ENCODE results near the gene VPS11. TPM values are rescaled to one million over a fixed set of nuclear protein-coding genes. Genes with fewer than 3 reads are reported as not detected.

VPS11 gene
- total and polyA plus RNA-seq, 4 donors = 21.8 to 60.5 (median 26.5) TPM

GRCh38 chr11:119091966-119092879, 24.6 kb downstream of the VPS11 start:
- no peaks in the 10 kb centered on the region for H3K27me3 ChIP-seq (ENCODE audit: control insufficient read depth in 1 of 2, insufficient read depth in 2 of 2, low read length in 1 of 2)
- peak overlapping the region in 1 of 2 donors; percentile 50 for H3K27ac ChIP-seq (ENCODE audit: low read depth in 1 of 2, low read length in 2 of 2)
- DNase-seq (no peak), ATAC-seq (ENCODE audit: low FRiP score) (no peak)
- H3K4me1 ChIP-seq (ENCODE audit: control insufficient read depth in 1 of 2, insufficient read depth in 2 of 2, low read length in 2 of 2) = no peaks in the 10 kb centered on the region
- H3K9me3 ChIP-seq (ENCODE audit: control insufficient read depth, low read length) = no peaks in the 10 kb centered on the region
- intact Hi-C loops (cut with DNase I) = loop anchor here in 1 of 2 donors (5.0 kb wide), 1 partner anchor 105 kb away; no protein-coding TSS in a partner anchor
- peaks cover 0 to 4% of the 10 kb centered on the region in 2 donors for H3K36me3 ChIP-seq (ENCODE audit: control insufficient read depth in 1 of 2, insufficient read depth in 2 of 2, low read length in 1 of 2)
- no peak overlapping the region for H3K4me3 ChIP-seq (ENCODE audit: low read length in 2 of 2)
- WGBS, 2 donors = 76 to 82% methylated on average over 13 of the region's 13 CpGs

DNA sequence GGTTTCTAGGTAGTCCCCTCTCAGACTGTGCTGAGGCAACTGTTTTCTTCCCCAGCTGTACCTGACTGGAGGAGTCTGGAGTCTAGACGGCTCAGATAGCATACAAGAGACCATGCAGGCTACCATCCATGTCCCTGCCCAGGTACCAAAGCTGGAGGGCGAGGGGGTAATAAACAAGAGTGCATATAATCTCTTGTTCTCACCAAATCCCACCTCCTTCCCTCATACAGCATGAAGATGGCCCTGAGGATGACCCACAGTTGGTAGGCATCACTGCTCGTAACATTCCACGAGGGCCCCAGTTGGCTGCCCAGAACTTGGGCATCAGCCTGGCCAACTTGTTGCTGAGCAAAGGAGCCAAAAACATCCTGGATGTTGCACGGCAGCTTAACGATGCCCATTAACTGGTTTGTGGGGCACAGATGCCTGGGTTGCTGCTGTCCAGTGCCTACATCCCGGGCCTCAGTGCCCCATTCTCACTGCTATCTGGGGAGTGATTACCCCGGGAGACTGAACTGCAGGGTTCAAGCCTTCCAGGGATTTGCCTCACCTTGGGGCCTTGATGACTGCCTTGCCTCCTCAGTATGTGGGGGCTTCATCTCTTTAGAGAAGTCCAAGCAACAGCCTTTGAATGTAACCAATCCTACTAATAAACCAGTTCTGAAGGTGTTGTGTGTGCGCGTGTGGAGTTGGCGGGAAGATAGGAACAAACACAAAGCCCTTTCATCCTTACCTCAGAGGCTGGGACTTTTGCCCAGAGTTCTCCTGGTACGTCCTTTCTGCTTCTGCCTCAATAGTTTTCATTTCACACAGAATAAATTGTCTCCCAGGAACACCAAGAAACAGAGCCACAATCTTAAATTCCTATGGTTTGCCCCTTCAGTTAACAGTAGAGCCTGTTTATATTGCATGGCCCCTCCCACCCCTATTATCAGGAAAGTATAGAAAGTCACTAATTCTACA, 25.5 kb downstream of the VPS11 start:
- Histone ChIP-seq H3K27ac (ENCODE audit: low read depth in 1 of 2, low read length in 2 of 2) (peak overlapping the region in 1 of 2 donors; percentile 50), H3K36me3 (ENCODE audit: control insufficient read depth in 1 of 2, insufficient read depth in 2 of 2, low read length in 1 of 2) (peaks cover 0 to 8% of the 10 kb centered on the region in 2 donors), H3K9me3 (ENCODE audit: control insufficient read depth, low read length) (no peaks in the 10 kb centered on the region), H3K4me3 (ENCODE audit: low read length in 2 of 2) (no peak overlapping the region), H3K4me1 (ENCODE audit: control insufficient read depth in 1 of 2, insufficient read depth in 2 of 2, low read length in 2 of 2) (no peaks in the 10 kb centered on the region), H3K27me3 (ENCODE audit: control insufficient read depth in 1 of 2, insufficient read depth in 2 of 2, low read length in 1 of 2) (no peaks in the 10 kb centered on the region)
- 21 to 29% methylated on average over 12 of the region's 12 CpGs for WGBS, 2 donors
- DNase-seq = no peak
- no peak for ATAC-seq (ENCODE audit: low FRiP score)
- intact Hi-C loops (cut with DNase I) = loop anchor here in 1 of 2 donors (5.0 kb wide), 1 partner anchor 104 kb away; no protein-coding TSS in a partner anchor

DNA sequence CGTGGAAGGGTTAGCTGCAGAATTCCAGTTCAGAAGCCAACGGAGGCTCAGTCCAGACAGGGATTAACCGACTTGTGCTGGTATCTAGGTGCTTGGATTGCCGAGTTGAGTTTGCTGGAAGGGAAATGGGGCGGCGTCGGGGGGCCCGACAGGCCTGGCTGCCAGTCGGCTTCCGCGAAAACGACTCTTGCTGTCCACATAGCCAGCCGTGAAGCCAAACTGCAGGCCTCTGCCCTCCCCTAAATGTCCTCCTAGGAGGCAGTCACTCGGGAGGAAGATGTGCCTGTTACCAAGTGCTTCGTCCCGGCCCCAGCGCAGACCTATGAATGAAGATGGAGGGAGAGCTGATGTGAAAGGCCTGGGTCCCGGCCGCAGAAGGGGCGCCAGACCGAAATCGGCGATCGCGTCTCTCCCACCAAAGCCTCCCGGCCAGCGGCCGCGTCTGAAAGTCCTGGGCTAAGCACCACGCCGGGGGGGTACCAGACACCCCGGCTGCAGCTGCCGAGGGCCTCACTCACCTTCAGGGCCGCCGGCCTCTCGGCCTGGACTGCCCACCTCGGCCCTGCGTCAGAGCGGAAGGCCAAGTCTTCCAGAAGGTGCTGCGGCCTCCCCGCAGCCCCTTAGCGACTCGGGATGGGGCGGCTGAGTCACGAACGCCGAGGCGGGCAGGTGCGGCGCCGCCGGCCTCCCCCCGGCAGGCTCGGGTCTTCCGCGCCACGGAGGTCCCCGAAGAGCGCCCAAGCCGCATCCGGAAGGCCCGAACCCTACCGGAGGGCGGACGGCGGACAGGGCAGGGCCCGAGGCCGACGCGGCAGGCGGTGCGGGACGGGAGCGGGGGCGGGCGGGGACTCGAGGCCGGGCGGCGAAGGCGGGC, 26.6 kb downstream of the VPS11 start:
- WGBS, 2 donors = 1% methylated on average over 57 to 81 of the region's 81 CpGs
- Histone ChIP-seq H3K36me3 (ENCODE audit: control insufficient read depth in 1 of 2, insufficient read depth in 2 of 2, low read length in 1 of 2) (peaks cover 0 to 8% of the 10 kb centered on the region in 2 donors), H3K4me1 (ENCODE audit: control insufficient read depth in 1 of 2, insufficient read depth in 2 of 2, low read length in 2 of 2) (no peaks in the 10 kb centered on the region), H3K4me3 (ENCODE audit: low read length in 2 of 2) (peak overlapping the region; percentile 56), H3K9me3 (ENCODE audit: control insufficient read depth, low read length) (no peaks in the 10 kb centered on the region), H3K27me3 (ENCODE audit: control insufficient read depth in 1 of 2, insufficient read depth in 2 of 2, low read length in 1 of 2) (no peaks in the 10 kb centered on the region), H3K27ac (ENCODE audit: low read depth in 1 of 2, low read length in 2 of 2) (peak overlapping the region; percentile 70 to 71)
- ATAC-seq (ENCODE audit: low FRiP score) (peak; percentile 47), DNase-seq (peak; percentile 59 to 86)
- intact Hi-C loops (cut with DNase I) = loop anchor here in 1 of 2 donors (1.0 to 5.0 kb wide), 2 partner anchors 37 to 103 kb away; partner anchors contain the start of gene HYOU1

GRCh38 chr11:119094816-119095065, 27.1 kb downstream of the VPS11 start:
- Histone ChIP-seq H3K36me3 (ENCODE audit: control insufficient read depth in 1 of 2, insufficient read depth in 2 of 2, low read length in 1 of 2) (peaks cover 0 to 8% of the 10 kb centered on the region in 2 donors), H3K4me3 (ENCODE audit: low read length in 2 of 2) (peak overlapping the region; percentile 56), H3K9me3 (ENCODE audit: control insufficient read depth, low read length) (no peaks in the 10 kb centered on the region), H3K27ac (ENCODE audit: low read depth in 1 of 2, low read length in 2 of 2) (peak overlapping the region; percentile 70 to 71), H3K27me3 (ENCODE audit: control insufficient read depth in 1 of 2, insufficient read depth in 2 of 2, low read length in 1 of 2) (no peaks in the 10 kb centered on the region), H3K4me1 (ENCODE audit: control insufficient read depth in 1 of 2, insufficient read depth in 2 of 2, low read length in 2 of 2) (no peaks in the 10 kb centered on the region)
- ATAC-seq (ENCODE audit: low FRiP score) (peak; percentile 91), DNase-seq (peak; percentile 91 to 94)
- WGBS, 2 donors = 0 to 1% methylated on average over 10 to 19 of the region's 19 CpGs
- intact Hi-C loops (cut with DNase I) = loop anchor here in 1 of 2 donors (1.0 to 5.0 kb wide), 3 partner anchors 37 to 103 kb away; partner anchors contain the start of genes HYOU1 and NLRX1

GRCh38 chr11:119095066-119095880, 27.7 kb downstream of the VPS11 start:
- Histone ChIP-seq H3K36me3 (ENCODE audit: control insufficient read depth in 1 of 2, insufficient read depth in 2 of 2, low read length in 1 of 2) (peaks cover 0 to 8% of the 10 kb centered on the region in 2 donors), H3K9me3 (ENCODE audit: control insufficient read depth, low read length) (no peaks in the 10 kb centered on the region), H3K27ac (ENCODE audit: low read depth in 1 of 2, low read length in 2 of 2) (peak overlapping the region in 1 of 2 donors; percentile 78), H3K27me3 (ENCODE audit: control insufficient read depth in 1 of 2, insufficient read depth in 2 of 2, low read length in 1 of 2) (no peaks in the 10 kb centered on the region), H3K4me3 (ENCODE audit: low read length in 2 of 2) (peak overlapping the region; percentile 27 to 56), H3K4me1 (ENCODE audit: control insufficient read depth in 1 of 2, insufficient read depth in 2 of 2, low read length in 2 of 2) (no peaks in the 10 kb centered on the region)
- ATAC-seq (ENCODE audit: low FRiP score) (peak; percentile 98), DNase-seq (peak; percentile 98 to 99)
- WGBS, 2 donors = 0 to 1% methylated on average over 72 to 79 of the region's 79 CpGs
- intact Hi-C loops (cut with DNase I) = loop anchor here in 1 of 2 donors (5.0 kb wide), 1 partner anchor 72 kb away; the partner anchor contains the start of gene NLRX1

DNA sequence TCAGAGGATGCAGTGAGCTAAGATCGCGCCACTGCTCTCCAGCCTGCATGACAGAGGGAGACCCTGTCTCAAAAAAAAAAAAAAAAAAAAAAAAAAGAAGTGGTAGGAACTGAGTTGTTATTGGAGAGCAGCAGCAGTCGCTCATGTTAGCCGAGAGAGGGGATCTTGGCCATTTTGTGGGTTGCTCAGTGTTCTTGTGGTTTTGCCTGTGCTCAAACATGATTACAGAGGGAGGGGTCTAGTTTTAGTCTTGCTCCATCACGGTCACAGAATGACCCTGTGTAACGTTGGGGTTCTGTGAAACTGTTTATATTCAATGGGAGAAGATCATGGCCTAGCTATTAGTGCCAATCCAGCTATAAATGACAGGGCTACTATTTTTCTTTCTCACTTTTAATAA, 32.1 kb downstream of the VPS11 start:
- Histone ChIP-seq H3K9me3 (ENCODE audit: control insufficient read depth, low read length) (no peaks in the 10 kb centered on the region), H3K4me1 (ENCODE audit: control insufficient read depth in 1 of 2, insufficient read depth in 2 of 2, low read length in 2 of 2) (no peaks in the 10 kb centered on the region), H3K36me3 (ENCODE audit: control insufficient read depth in 1 of 2, insufficient read depth in 2 of 2, low read length in 1 of 2) (peaks cover 0 to 7% of the 10 kb centered on the region in 2 donors), H3K27me3 (ENCODE audit: control insufficient read depth in 1 of 2, insufficient read depth in 2 of 2, low read length in 1 of 2) (no peaks in the 10 kb centered on the region), H3K27ac (ENCODE audit: low read depth in 1 of 2, low read length in 2 of 2) (no peak overlapping the region), H3K4me3 (ENCODE audit: low read length in 2 of 2) (no peak overlapping the region)
- DNase-seq (no peak), ATAC-seq (ENCODE audit: low FRiP score) (no peak)
- intact Hi-C loops (cut with DNase I) = loop anchor here in 1 of 2 donors (5.0 kb wide), 1 partner anchor 68 kb away; the partner anchor contains the start of gene NLRX1
- WGBS, 2 donors = 79 to 80% methylated on average over 6 of the region's 6 CpGs

DNA sequence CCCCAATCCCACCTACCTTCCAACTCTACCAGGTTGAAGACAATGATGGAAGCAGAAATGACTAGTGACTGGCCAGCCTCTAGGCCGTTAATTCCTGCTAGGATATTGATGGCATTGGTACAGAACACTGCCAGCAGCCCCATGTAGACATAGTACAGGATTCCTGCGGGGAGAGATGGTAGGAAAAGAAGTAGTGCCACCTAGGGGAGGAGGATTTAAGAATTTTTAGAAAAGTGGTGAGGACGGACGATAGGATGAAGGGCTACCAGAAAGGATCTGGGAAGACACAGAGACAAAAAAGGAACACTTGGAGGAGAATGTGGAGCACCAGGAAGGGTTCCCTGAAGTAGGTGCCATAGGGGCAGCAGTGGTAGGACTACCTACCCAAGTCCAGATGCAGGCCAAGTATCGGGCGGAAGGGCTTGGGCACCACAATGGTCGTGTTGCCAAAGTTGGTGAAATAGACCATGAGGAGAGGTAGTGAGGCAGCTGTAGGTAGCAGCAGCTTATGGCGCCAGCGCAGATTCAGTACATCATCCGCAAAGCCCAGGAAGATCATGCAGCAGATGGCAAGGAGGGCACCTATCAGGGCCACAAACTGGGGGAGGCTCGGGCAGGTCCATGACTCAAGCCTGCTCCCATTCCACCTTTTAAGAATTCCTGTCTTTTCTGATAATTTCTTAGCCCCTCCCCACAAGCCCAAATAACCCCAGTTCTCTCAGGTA, 32.8 kb downstream of the VPS11 start:
- H3K27me3 ChIP-seq (ENCODE audit: control insufficient read depth in 1 of 2, insufficient read depth in 2 of 2, low read length in 1 of 2) = no peaks in the 10 kb centered on the region
- 43% methylated on average over 11 of the region's 11 CpGs for WGBS, 2 donors
- ATAC-seq (ENCODE audit: low FRiP score) (no peak), DNase-seq (peak in 1 of 2 donors; percentile 30)
- no peaks in the 10 kb centered on the region for H3K9me3 ChIP-seq (ENCODE audit: control insufficient read depth, low read length)
- H3K4me3 ChIP-seq (ENCODE audit: low read length in 2 of 2) = peak overlapping the region in 1 of 2 donors; percentile 43
- no peak overlapping the region for H3K27ac ChIP-seq (ENCODE audit: low read depth in 1 of 2, low read length in 2 of 2)
- peaks cover 0 to 7% of the 10 kb centered on the region in 2 donors for H3K36me3 ChIP-seq (ENCODE audit: control insufficient read depth in 1 of 2, insufficient read depth in 2 of 2, low read length in 1 of 2)
- intact Hi-C loops (cut with DNase I) = no loop called here
- H3K4me1 ChIP-seq (ENCODE audit: control insufficient read depth in 1 of 2, insufficient read depth in 2 of 2, low read length in 2 of 2) = no peaks in the 10 kb centered on the region

All from aorta (tissue), 5 donors.